Ishikawa (cell line): ENCODE results near the gene ZNF736.

ENCODE experiments used
- CEBPB ChIP-seq: IDR thresholded peaks from 2 replicates; pipeline ENCODE4 v1.6.1; 2012
- CREB1 ChIP-seq: IDR thresholded peaks from 2 replicates; pipeline ENCODE4 v1.6.1; 2012; ENCODE audit warnings: low read depth
- EGR1 ChIP-seq: IDR thresholded peaks from 2 replicates; pipeline ENCODE4 v1.6.1; 2012
- EP300 ChIP-seq: IDR thresholded peaks from 2 replicates; pipeline ENCODE4 v1.6.1; 2012; ENCODE audit warnings: borderline replicate concordance
- FOXM1 ChIP-seq: IDR thresholded peaks from 2 replicates; pipeline ENCODE4 v1.6.1; 2012; ENCODE audit warnings: low read depth, borderline replicate concordance
- NFIC ChIP-seq: IDR thresholded peaks from 2 replicates; pipeline ENCODE4 v1.6.1; 2012
- RAD21 ChIP-seq: IDR thresholded peaks from 2 replicates; pipeline ENCODE4 v1.6.1; 2012; ENCODE audit warnings: low read depth
- TAF1 ChIP-seq: IDR thresholded peaks from 2 replicates; pipeline ENCODE4 v1.6.1; 2012; ENCODE audit warnings: low read depth, mild to moderate bottlenecking
- TCF12 ChIP-seq: IDR thresholded peaks from 2 replicates; pipeline ENCODE4 v1.6.1; 2012; ENCODE audit warnings: low read depth
- TEAD4 ChIP-seq: IDR thresholded peaks from 2 replicates; pipeline ENCODE4 v1.6.1; 2012
- YY1 ChIP-seq: IDR thresholded peaks from 2 replicates; pipeline ENCODE4 v1.6.1; 2012; ENCODE audit warnings: low read depth
- ZBTB7A ChIP-seq: IDR thresholded peaks from 2 replicates; pipeline ENCODE4 v1.6.1; 2012; ENCODE audit warnings: low read depth
- TF ChIP-seq, protein P1 (sequence below): IDR thresholded peaks from 2 replicates; pipeline ENCODE4 v1.6.1; 2012; ENCODE audit warnings: low read depth, mild to moderate bottlenecking
- TF ChIP-seq, protein P2 (sequence below): IDR thresholded peaks from 2 replicates; pipeline ENCODE4 v1.6.1; 2012
- TF ChIP-seq, protein P3 (sequence below): IDR thresholded peaks from 2 replicates; pipeline ENCODE4 v1.6.1; 2012

The ZNF736 gene

DNA sequence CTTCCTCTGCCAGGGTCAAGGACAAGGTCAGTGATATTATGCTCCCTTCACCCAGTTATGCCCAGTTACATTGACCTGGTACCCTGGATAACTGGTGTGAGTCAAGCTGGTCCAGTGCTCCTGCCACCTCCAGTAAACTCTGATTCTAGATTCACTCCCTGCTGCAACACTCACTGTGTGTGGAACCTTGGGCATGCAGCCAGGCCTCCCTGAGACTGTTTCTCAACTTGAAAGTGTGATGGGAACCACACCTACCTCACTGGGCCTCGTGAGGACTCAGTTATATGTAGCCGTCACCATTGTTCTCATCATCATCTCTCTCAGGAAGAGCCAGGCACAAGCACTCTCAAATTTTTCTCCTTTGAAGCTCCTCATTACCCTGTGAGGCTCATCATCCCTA, 935 bp upstream of the ZNF736 start:
- TF ChIP-seq CREB1: no peak
- TF ChIP-seq CEBPB: no peak
- no peak for TF ChIP-seq YY1
- TF ChIP-seq, protein P1, sequence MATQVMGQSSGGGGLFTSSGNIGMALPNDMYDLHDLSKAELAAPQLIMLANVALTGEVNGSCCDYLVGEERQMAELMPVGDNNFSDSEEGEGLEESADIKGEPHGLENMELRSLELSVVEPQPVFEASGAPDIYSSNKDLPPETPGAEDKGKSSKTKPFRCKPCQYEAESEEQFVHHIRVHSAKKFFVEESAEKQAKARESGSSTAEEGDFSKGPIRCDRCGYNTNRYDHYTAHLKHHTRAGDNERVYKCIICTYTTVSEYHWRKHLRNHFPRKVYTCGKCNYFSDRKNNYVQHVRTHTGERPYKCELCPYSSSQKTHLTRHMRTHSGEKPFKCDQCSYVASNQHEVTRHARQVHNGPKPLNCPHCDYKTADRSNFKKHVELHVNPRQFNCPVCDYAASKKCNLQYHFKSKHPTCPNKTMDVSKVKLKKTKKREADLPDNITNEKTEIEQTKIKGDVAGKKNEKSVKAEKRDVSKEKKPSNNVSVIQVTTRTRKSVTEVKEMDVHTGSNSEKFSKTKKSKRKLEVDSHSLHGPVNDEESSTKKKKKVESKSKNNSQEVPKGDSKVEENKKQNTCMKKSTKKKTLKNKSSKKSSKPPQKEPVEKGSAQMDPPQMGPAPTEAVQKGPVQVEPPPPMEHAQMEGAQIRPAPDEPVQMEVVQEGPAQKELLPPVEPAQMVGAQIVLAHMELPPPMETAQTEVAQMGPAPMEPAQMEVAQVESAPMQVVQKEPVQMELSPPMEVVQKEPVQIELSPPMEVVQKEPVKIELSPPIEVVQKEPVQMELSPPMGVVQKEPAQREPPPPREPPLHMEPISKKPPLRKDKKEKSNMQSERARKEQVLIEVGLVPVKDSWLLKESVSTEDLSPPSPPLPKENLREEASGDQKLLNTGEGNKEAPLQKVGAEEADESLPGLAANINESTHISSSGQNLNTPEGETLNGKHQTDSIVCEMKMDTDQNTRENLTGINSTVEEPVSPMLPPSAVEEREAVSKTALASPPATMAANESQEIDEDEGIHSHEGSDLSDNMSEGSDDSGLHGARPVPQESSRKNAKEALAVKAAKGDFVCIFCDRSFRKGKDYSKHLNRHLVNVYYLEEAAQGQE: no peak
- no peak for TF ChIP-seq TEAD4
- TF ChIP-seq, protein P2, sequence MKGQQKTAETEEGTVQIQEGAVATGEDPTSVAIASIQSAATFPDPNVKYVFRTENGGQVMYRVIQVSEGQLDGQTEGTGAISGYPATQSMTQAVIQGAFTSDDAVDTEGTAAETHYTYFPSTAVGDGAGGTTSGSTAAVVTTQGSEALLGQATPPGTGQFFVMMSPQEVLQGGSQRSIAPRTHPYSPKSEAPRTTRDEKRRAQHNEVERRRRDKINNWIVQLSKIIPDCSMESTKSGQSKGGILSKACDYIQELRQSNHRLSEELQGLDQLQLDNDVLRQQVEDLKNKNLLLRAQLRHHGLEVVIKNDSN: no peak
- no peak for TF ChIP-seq ZBTB7A
- TF ChIP-seq, protein P3, sequence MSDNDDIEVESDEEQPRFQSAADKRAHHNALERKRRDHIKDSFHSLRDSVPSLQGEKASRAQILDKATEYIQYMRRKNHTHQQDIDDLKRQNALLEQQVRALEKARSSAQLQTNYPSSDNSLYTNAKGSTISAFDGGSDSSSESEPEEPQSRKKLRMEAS: no peak
- TF ChIP-seq NFIC: no peak
- no peak for TF ChIP-seq FOXM1
- TF ChIP-seq TAF1: no peak

DNA sequence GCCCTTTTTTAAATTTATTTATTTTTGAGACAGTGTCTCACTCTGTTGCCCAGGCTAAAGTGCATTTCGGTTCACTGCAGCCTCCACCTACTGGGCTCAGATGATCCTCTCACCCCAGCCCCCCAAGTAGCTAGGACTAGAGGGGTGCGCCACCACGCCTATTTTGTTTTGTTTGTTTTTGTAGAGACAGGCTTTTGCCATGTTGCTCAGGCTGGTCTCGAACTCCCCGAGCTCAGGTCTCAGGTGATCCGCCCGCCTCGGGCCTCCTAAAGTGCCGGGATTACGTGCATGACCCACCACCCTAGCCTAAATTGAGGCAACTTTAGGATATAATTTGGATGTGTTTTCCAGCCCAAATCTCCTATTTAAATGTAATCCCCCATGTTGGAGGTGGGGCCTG, 805 bp downstream of the ZNF736 start:
- TF ChIP-seq, protein P3: no peak
- TF ChIP-seq FOXM1 (no peak), RAD21 (no peak), TCF12 (no peak), YY1 (no peak), EGR1 (no peak), ZBTB7A (no peak), CREB1 (no peak), NFIC (no peak)
- TF ChIP-seq, protein P1: no peak

DNA sequence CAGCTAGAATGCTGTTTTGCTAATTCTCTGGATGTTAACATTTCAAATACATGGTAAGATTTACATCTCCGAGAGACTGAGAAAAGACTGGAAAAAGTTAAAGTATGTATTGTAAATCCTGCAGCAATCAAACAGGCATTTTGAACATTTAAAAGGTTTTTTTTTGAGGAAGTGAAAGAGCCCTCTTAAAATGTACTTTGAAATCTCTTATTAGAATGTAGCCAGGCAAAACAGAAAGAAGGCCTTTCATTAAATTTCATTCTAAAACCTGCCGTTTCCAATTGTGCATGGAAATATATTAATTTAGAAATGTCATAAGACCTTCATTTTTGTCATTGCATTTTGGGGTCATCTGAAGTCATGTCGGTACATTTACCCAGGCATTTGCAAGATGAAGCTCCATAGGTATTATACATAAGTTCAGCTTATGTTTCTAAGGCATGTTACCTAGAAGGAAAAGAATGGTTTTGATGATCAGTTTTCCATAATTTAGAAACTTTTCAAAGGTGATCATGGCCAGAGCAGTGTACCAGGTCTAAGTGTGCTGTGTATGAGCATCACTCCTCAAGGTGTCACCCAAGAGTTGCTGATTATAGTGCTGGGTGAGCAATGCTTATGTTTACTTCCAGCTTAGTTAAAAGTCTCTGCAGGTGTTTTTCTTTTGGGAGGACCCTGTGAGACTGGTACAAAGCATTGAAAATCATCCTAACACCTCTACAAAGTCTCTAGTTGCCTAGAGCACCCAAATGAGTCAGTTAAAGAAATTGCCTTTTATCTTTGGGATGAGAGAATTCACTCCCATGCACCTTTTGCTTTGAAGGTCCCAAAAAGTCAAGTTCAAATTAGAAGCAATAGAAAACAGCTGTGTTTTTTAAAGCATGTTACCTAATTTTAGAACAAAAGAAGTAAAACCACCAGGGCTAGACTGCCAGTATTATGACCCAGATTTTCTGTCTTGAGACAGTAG, 7.1 kb downstream of the ZNF736 start:
- TF ChIP-seq TEAD4 (no peak), EGR1 (no peak), TAF1 (no peak), EP300 (no peak), CREB1 (no peak), TCF12 (no peak), YY1 (no peak), FOXM1 (no peak)
- TF ChIP-seq, protein P3: no peak
- TF ChIP-seq, protein P2: no peak

- TF ChIP-seq EP300: no peak
- TF ChIP-seq CREB1: no peak
- TF ChIP-seq ZBTB7A: no peak
- TF ChIP-seq EGR1: no peak
- TF ChIP-seq FOXM1: no peak
- TF ChIP-seq, protein P1: no peak
Measured at GRCh38 chr7:64359543-64359942, 45.8 kb downstream of the ZNF736 start.
